CD4-positive, alpha-beta T cell treated with Interleukin-12 subunit alpha and Interleukin-12 subunit beta, for 1 hour (primary cell): ENCODE data around the gene C1orf226.
"Not testable (repeated sequence)": the region's sequence is repeated elsewhere in the genome, so short reads cannot be mapped to it uniquely, and the experiment has no call there.

ENCODE experiments used
- DNase-seq: peaks from one replicate; pipeline ENCODE4 v3.0.0-alpha.2; 2020

C1orf226 gene

GRCh38 chr1:162416215-162416614 lies 34.7 kb downstream of the C1orf226 start:
- no peak for DNase-seq

DNA sequence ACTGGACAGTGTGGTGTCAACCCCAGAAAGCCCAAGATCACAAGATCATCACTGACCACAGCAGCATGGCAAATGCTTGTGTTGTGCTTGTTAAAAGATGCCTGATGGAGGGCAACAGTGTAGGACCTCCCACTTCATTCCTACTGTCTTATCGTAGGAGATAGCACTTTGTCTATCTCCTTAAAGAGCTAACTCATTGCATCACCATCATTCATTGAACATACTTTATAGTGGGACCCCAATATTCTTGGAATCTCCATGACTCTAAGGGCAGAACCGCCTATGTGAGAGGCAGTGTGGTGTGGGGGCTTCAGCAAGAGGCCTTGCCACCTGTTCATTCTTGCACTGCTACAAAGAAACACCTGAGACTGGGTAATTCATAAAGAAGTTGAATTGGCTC lies 35.4 kb downstream of the C1orf226 start:
- no peak for DNase-seq

DNA sequence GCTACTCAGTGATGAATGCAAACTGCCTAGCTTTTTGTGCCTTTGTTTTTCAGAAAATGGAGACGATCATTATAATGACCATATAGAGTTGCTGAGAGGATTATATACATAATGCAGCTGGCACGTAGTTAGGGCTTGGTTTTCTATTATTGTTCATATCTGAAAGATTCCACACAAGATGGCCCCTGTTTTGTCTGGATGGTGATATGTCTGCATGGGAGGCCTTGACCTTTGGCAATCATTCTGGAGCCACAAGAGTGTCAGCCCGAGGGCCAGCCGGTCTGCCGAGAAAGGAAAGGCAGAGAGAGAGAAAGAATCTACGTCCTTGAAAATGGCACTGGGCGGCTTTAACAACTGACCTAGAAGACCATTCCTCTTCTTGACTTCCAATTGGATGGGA lies 36.1 kb downstream of the C1orf226 start:
- no peak for DNase-seq

- not testable (repeated sequence) for DNase-seq
Observed at GRCh38 chr1:162418584-162418983, 37.1 kb downstream of the C1orf226 start.

- not testable (repeated sequence) for DNase-seq
Observed at GRCh38 chr1:162419450-162419931, 38.0 kb downstream of the C1orf226 start.

DNA sequence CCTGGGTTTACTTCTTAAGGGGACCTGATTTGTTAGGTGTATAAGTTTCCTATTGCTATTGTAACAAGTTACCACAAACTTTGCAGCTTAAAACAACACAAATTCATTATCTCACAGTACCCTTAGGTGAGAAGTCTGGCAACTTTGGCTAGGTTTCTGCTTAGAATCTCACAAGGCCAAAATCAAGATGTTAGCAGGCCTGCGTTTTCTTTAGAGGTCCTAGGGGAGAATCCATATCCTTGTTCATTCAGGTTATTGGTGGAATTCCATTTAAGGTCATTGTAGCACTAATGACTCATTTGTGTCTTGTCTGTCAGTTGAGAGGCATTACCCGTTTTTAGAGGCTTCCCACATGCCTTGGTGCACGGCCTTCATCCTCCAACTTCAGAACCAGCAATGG lies 38.6 kb downstream of the C1orf226 start:
- DNase-seq: no peak

DNA sequence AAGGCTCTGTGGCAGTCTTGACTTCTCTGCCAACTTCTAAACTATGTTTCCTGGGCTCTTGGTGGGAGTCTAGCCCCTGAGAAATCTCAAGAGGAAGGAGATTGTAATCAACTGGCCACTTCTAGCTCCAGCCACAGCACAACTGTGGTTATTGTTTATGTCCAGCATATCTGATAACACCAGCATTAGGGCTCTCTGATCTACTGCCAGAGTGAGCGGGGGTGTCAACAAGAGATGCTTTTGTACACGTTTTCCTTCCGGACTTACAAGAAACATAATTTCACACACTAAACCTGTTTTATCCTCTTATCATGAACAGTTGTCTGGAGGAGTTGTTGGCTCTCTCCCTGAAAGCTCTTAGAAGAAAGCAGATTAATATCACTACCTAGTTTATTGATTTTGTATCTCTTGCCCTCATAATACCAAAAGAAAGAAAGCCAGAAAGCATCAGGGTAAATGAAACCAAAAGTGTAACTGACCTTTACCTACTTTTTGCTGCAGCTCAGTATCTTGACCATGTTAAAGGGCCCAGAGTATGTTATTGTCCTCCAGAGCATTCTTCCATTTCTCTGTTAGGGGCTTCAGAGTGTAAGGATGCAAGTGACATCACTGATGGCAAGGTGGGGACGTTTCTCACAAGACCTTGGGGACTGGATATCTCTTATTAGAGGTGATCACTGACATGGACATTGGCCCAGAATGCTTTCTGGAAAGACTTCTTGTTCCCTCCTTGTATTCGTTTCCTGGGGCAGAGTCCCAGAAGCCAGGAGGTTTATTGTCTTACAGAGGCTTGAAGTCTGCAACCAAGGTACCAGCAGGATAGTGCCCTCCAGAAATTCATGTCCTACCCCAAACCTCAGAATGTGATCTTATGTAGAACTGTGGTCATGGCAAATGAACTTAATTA lies 40.0 kb downstream of the C1orf226 start:
- no peak for DNase-seq

DNA sequence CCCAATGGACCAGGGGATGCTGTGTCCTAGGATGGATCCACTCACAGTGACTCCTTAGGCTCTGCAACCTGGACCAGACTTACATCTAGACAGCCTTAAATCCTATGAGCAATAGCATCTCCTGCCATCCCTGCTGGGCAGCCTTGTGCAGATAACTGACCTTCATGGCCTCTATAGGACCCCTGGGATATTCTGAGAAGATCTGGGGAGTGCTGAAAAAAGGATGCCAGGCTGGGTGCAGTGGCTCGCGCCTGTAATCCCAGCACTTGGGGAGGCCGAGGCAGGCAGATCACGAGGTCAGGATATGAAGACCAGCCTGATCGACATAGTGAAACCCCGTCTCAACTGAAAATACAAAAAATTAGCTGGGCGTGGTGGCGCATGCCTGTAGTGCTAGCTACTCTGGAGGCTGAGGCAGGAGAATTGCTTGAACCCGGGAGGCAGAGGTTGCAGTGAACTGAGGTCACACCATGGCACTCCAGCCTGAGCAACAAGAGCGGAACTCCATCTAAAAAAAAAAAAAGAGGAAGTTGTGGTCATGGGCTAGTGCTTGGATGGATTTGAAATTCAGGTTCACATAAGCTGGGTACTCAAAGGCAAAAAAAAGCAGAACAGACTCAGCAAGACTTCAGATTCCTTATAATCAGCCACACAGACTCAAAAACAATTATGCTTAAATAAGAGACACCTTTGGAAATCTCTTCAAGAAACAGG lies 41.3 kb downstream of the C1orf226 start:
- no peak for DNase-seq

GRCh38 chr1:162430583-162430982 lies 49.1 kb downstream of the C1orf226 start:
- DNase-seq: no peak

- not testable (repeated sequence) for DNase-seq
Observed at GRCh38 chr1:162432977-162433713, 51.6 kb downstream of the C1orf226 start.
